Measurements from ENCODE around the gene OTUB2.

DNA sequence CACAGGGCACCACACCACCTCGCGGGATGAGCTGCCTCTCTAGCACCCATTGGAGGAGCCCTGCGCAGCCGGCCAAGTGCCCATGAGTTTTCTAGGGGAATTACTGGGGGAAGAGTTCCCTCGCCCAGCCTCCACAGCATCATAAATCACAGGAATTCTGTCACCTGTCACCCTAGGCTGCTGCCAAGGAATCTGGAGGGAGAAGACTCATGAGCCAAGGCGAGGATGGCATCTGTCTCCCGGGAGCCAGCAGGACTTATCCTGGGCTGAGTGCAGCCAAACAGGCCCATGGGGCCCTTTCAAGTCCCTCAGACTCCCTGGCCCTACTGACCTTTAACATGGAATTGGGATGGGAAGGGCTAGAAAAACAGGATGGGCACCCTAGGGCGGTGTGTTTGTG lies 7.8 kb upstream of the OTUB2 start:
- TF ChIP-seq, protein P1, sequence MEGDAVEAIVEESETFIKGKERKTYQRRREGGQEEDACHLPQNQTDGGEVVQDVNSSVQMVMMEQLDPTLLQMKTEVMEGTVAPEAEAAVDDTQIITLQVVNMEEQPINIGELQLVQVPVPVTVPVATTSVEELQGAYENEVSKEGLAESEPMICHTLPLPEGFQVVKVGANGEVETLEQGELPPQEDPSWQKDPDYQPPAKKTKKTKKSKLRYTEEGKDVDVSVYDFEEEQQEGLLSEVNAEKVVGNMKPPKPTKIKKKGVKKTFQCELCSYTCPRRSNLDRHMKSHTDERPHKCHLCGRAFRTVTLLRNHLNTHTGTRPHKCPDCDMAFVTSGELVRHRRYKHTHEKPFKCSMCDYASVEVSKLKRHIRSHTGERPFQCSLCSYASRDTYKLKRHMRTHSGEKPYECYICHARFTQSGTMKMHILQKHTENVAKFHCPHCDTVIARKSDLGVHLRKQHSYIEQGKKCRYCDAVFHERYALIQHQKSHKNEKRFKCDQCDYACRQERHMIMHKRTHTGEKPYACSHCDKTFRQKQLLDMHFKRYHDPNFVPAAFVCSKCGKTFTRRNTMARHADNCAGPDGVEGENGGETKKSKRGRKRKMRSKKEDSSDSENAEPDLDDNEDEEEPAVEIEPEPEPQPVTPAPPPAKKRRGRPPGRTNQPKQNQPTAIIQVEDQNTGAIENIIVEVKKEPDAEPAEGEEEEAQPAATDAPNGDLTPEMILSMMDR (conservative IDR thresholded peaks at IDR 0.05; ENCODE audit: low read depth, low read length), result no peak
- no peak for TF ChIP-seq EZH2 (IDR thresholded peaks at IDR 0.05; ENCODE audit: low read length, unreplicated experiment)
- no peak for TF ChIP-seq EZH2phosphoT487 (IDR thresholded peaks at IDR 0.05; ENCODE audit: borderline replicate concordance, low read length)

Data from PC-3 (cell line).